ENCODE data around the gene ACOT4.

The ACOT4 gene

DNA sequence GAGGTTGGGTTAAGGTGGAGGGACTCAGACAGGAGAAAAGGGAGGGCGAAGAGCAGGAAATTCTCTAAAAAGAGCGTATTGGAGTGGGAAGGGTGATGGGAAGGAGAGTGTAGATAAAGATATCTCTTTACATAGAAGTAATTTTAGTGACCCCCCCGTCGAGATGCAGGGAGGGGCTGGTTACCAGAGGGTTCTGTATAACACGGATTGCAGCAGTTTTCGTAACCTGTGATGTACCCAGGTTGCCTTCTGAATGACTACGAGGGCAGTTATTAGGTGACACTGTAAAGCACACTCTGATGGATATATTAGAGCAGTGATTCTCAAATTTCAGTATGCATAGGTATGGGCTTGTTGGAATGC is 53.6 kb downstream of the ACOT4 start:
- no peak for TF ChIP-seq ZNF274 (IDR thresholded peaks at IDR 0.05; ENCODE audit: low read depth, low read length)

More for the DNA sequence above, 53.6 kb downstream of the ACOT4 start:
- peak overlapping the region; percentile 84 for H3K4me3 ChIP-seq (ENCODE audit: low read length)
